Measurements from ENCODE around the gene TM6SF1. TPM values are rescaled to one million over a fixed set of nuclear protein-coding genes. Genes with fewer than 3 reads are reported as not detected.
"Not testable (repeated sequence)": the region's sequence is repeated elsewhere in the genome, so short reads cannot be mapped to it uniquely, and the experiment has no call there.

Gene TM6SF1
- total and polyA plus RNA-seq, 2 of the 8 experiments (the other 6 are each of a cell fraction or from before 2014, with no cell fraction given) = 0.74 to 1.0 TPM

DNA sequence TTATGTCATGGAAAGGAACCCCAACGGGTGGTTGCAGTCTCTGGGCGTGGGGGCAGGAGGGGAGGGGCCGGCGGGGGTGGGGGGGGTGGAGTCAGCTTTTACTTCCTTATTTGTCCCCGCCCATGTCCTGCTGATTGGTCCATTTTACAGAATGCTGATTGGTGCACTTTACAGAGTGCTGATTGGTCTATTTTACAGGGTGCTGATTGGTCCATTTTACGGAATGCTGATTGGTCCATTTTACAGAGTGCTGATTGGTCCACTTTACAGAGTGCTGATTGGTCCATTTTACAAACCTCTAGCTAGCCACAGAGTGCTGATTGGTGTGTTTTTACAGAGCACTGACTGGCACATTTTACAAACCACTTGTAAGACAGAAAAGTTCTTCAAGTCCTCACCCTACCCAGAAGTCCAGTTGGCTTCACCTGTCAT, 38.2 kb upstream of the TM6SF1 start:
- Histone ChIP-seq H3K4me1 (replicated peaks in 1 of 4; ENCODE audit: control insufficient read depth in 3 of 4, insufficient read depth in 4 of 4, low read length in 3 of 4) (peaks cover 0 to 13% (median 3%) of the 10 kb centered on the region in 4 experiments; a peak in 5 of 7 replicates), H3K9me3 (ENCODE audit: insufficient read depth in 2 of 2, low read depth in 1 of 2, low read length in 1 of 2) (peaks cover 11 to 15% of the 10 kb centered on the region in 2 experiments), H3K79me2 (ENCODE audit: control insufficient read depth in 1 of 2, insufficient read depth in 2 of 2, low read length in 2 of 2) (peaks cover 11 to 22% of the 10 kb centered on the region in 2 experiments; a peak in 3 of 4 replicates)
- ChIA-PET POLR2A (ENCODE audit: partially characterized antibody) (interaction anchor here (1.2 to 3.3 kb wide), 4 partner anchors 11 to 64 kb away, joined by 3 to 22 read pairs (median 4); partner anchors contain the start of gene TM6SF1), CTCF (ENCODE audit: partially characterized antibody) (interaction anchor here (0.7 to 1.3 kb wide), 3 partner anchors 12 to 239 kb away, joined by 3 to 5 read pairs (median 4); no protein-coding TSS in a partner anchor)
- H3K23me2 ChIP-seq (ENCODE audit: low read depth, low read length); H3K27ac ChIP-seq (ENCODE audit: low read depth, low read length); H2AK5ac ChIP-seq (ENCODE audit: low read depth, low read length); FAIRE-seq; H3K9ac ChIP-seq (replicated peaks in 1 of 4; ENCODE audit: extremely low read depth in 1 of 4, low read depth in 3 of 4, low read length in 3 of 4); H3K23ac ChIP-seq (ENCODE audit: insufficient read length); H2BK20ac ChIP-seq (ENCODE audit: low read length); H3K4me2 ChIP-seq (ENCODE audit: insufficient read depth in 1 of 2, low read depth in 2 of 2, low read length in 2 of 2); H3K36me3 ChIP-seq (ENCODE audit: control insufficient read depth in 2 of 4, insufficient read depth in 4 of 4, low read length in 3 of 4); H2BK12ac ChIP-seq (ENCODE audit: low read depth, low read length); H3K79me1 ChIP-seq (ENCODE audit: low read depth, low read length); H4K8ac ChIP-seq (ENCODE audit: extremely low read depth, insufficient read depth, low read length); H4K91ac ChIP-seq (replicated peaks; ENCODE audit: insufficient read length, low read length); H3K56ac ChIP-seq (replicated peaks; ENCODE audit: insufficient read length, low read depth, low read length); H4K5ac ChIP-seq (ENCODE audit: insufficient read length, low read depth, low read length); H2BK120ac ChIP-seq (replicated peaks; ENCODE audit: low read depth, low read length); H4K20me1 ChIP-seq (replicated peaks in 1 of 2; ENCODE audit: control insufficient read depth in 1 of 2, insufficient read depth in 2 of 2, low read length in 2 of 2); H3K14ac ChIP-seq (ENCODE audit: insufficient read length); H3K27me3 ChIP-seq (replicated peaks in 1 of 4; ENCODE audit: control insufficient read depth in 3 of 4, extremely low read depth in 1 of 4, insufficient read depth in 3 of 4, low read length in 3 of 4); H3K4me3 ChIP-seq (ENCODE audit: extremely low read depth in 1 of 4, insufficient read depth in 2 of 4, low read depth in 3 of 4, low read length in 4 of 4); H2BK5ac ChIP-seq (ENCODE audit: low read depth, low read length); H2BK15ac ChIP-seq (ENCODE audit: low read length); H2AFZ ChIP-seq (ENCODE audit: low read length); H3K4ac ChIP-seq (replicated peaks; ENCODE audit: insufficient read length, low read depth, low read length); H3K18ac ChIP-seq (ENCODE audit: extremely low read depth, low read length); DNase-seq (ENCODE audit: low read depth in 1 of 2, low spot score in 2 of 2): not testable (repeated sequence)
- TF ChIP-seq SP1 (IDR thresholded peaks at IDR 0.05; ENCODE audit: low read depth, low read length) = peak; percentile 89
- peak; percentile 12; the same call in 1 of the 2 replicates for TF ChIP-seq MAFK (IDR thresholded peaks at IDR 0.05; ENCODE audit: low read depth, low read length)
- WGBS, 2 experiments (ENCODE audit: extremely low coverage in 1 of 2, insufficient coverage in 1 of 2, insufficient read length in 1 of 2, insufficient replicate concordance in 2 of 2, low coverage in 1 of 2, low lambda C conversion rate in 2 of 2, missing lambda C conversion rate in 1 of 2) = 91% methylated on average over 1 of the region's 6 CpGs; no CpG with 5 or more reads in 1 of the 2 experiments

Measured in H1 (cell line).